Karpas-422 (cell line): ENCODE data around the gene PRKG2. TPM values are rescaled to one million over a fixed set of nuclear protein-coding genes. Genes with fewer than 3 reads are reported as not detected.

Experiments used
- DNase-seq: peaks from one replicate; pipeline ENCODE4 v3.0.0-alpha.2; 2015
- H2AFZ ChIP-seq: fragments of 200-600 bp; sonication (generic); 2 replicates; pipeline ENCODE4 v1.6.1; 2014; ENCODE audit warnings: antibody characterized with exemption, low read length, mixed read lengths
- H3K27ac ChIP-seq: fragments of 200-600 bp; sonication (generic); 2 replicates; pipeline ENCODE4 v1.5.1; 2014; ENCODE audit warnings: mild to moderate bottlenecking, low read length, moderate library complexity
- H3K27me3 ChIP-seq: fragments of 200-600 bp; sonication (generic); 2 replicates; pipeline ENCODE4 v1.6.1; 2014; ENCODE audit warnings: low read length, mixed read lengths
- H3K36me3 ChIP-seq: fragments of 200-600 bp; sonication (generic); 2 replicates; pipeline ENCODE4 v1.6.1; 2014; ENCODE audit warnings: low read length, mixed read lengths; ENCODE audit not compliant: insufficient read depth
- H3K4me1 ChIP-seq: fragments of 200-600 bp; sonication (generic); 2 replicates; pipeline ENCODE4 v1.6.1; 2014; ENCODE audit warnings: mild to moderate bottlenecking, low read length, mixed read lengths
- H3K4me2 ChIP-seq: fragments of 200-600 bp; sonication (generic); 2 replicates; pipeline ENCODE4 v1.6.1; 2014; ENCODE audit warnings: low read length, low read depth, mild to moderate bottlenecking; ENCODE audit not compliant: poor library complexity, severe bottlenecking
- H3K4me3 ChIP-seq: fragments of 200-600 bp; sonication (generic); 2 replicates; pipeline ENCODE4 v1.5.1; 2014; ENCODE audit warnings: mild to moderate bottlenecking, antibody characterized with exemption, low read length, mixed read lengths
- H3K79me2 ChIP-seq: fragments of 200-600 bp; sonication (generic); 2 replicates; pipeline ENCODE4 v1.6.1; 2014; ENCODE audit warnings: mild to moderate bottlenecking, low read length, mixed read lengths
- H3K9ac ChIP-seq: fragments of 200-600 bp; sonication (generic); 2 replicates; pipeline ENCODE4 v1.6.0; 2014; ENCODE audit warnings: low read length
- H3K9me2 ChIP-seq: fragments of 200-600 bp; sonication (generic), shearing (Covaris generic); replicated peaks from 2 replicates; pipeline ENCODE4 v1.6.0; 2014; ENCODE audit warnings: mild to moderate bottlenecking, low read length, moderate library complexity; ENCODE audit not compliant: insufficient read depth
- H3K9me3 ChIP-seq: fragments of 300-700, 200-600 bp; sonication (generic); 2 replicates; pipeline ENCODE4 v1.6.1; 2014; ENCODE audit warnings: low read length, mixed read lengths
- H4K20me1 ChIP-seq: fragments of 200-600 bp; sonication (generic); 2 replicates; pipeline ENCODE4 v1.6.1; 2014; ENCODE audit warnings: mild to moderate bottlenecking, antibody characterized with exemption, low read length, low read depth; ENCODE audit not compliant: insufficient read depth
- total RNA-seq: library from RNA; depleted of rRNA; stranded (reverse); fragments of >200 nt; shearing (Covaris generic); gene quantifications from 2 replicates; pipeline ENCODE4 v1.2.3, GENCODE V29; 2014; ENCODE audit warnings: low replicate concordance

PRKG2 gene
- total RNA-seq, 1 experiment from 2014 or later: not detected

DNA sequence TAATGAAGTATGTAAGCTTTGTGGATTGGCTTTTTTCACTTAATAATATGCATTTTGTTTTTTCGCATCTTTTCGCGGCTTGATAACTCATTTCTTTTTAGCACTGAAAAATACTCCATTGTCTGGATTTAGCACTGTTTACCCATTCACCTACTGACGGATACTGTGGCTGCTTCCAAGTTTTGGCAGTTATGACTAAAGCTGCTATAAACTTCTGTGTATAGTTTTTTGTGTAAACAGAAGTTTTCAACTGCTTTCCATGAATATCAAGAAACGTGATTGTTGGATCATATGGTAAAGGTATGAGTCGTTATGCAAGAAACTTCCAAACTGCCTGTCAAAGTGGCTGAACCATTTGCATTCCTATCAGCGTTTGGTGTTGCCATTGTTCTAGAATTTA, 96.9 kb downstream of the PRKG2 start:
- Histone ChIP-seq H3K27ac (no peak overlapping the region), H3K4me3 (no peak overlapping the region), H3K79me2 (no peaks in the 10 kb centered on the region), H3K9ac (no peak overlapping the region), H4K20me1 (no peaks in the 10 kb centered on the region), H2AFZ (no peak overlapping the region), H3K4me1 (no peaks in the 10 kb centered on the region), H3K9me3 (no peaks in the 10 kb centered on the region), H3K4me2 (no peak overlapping the region), H3K27me3 (no peaks in the 10 kb centered on the region), H3K9me2 (no peaks in the 10 kb centered on the region), H3K36me3 (no peaks in the 10 kb centered on the region)
- DNase-seq: no peak

- Histone ChIP-seq H3K4me1 (no peaks in the 10 kb centered on the region), H3K9me2 (no peaks in the 10 kb centered on the region), H4K20me1 (no peaks in the 10 kb centered on the region), H3K36me3 (no peaks in the 10 kb centered on the region), H3K27ac (no peak overlapping the region), H3K4me2 (no peak overlapping the region), H2AFZ (no peak overlapping the region), H3K27me3 (no peaks in the 10 kb centered on the region), H3K4me3 (no peak overlapping the region), H3K79me2 (no peaks in the 10 kb centered on the region), H3K9me3 (no peaks in the 10 kb centered on the region), H3K9ac (no peak overlapping the region)
- DNase-seq: no peak
Measured at GRCh38 chr4:81116566-81116965, 98.5 kb downstream of the PRKG2 start.

GRCh38 chr4:81113024-81113423, 102.0 kb downstream of the PRKG2 start:
- Histone ChIP-seq H3K79me2 (no peaks in the 10 kb centered on the region), H2AFZ (no peak overlapping the region), H3K9ac (no peak overlapping the region), H3K9me3 (no peaks in the 10 kb centered on the region), H3K9me2 (no peaks in the 10 kb centered on the region), H4K20me1 (no peaks in the 10 kb centered on the region), H3K27ac (no peak overlapping the region), H3K4me3 (no peak overlapping the region), H3K36me3 (no peaks in the 10 kb centered on the region), H3K27me3 (no peaks in the 10 kb centered on the region), H3K4me1 (no peaks in the 10 kb centered on the region), H3K4me2 (no peak overlapping the region)
- DNase-seq: no peak

- Histone ChIP-seq H3K79me2 (no peaks in the 10 kb centered on the region), H3K27me3 (no peaks in the 10 kb centered on the region), H3K9ac (no peak overlapping the region), H3K36me3 (no peaks in the 10 kb centered on the region), H3K27ac (no peak overlapping the region), H2AFZ (no peak overlapping the region), H3K4me1 (no peaks in the 10 kb centered on the region), H3K4me2 (no peak overlapping the region), H4K20me1 (no peaks in the 10 kb centered on the region), H3K9me2 (no peaks in the 10 kb centered on the region), H3K9me3 (no peaks in the 10 kb centered on the region), H3K4me3 (no peak overlapping the region)
- no peak for DNase-seq
Measured at GRCh38 chr4:81109356-81109755, 105.7 kb downstream of the PRKG2 start.

DNA sequence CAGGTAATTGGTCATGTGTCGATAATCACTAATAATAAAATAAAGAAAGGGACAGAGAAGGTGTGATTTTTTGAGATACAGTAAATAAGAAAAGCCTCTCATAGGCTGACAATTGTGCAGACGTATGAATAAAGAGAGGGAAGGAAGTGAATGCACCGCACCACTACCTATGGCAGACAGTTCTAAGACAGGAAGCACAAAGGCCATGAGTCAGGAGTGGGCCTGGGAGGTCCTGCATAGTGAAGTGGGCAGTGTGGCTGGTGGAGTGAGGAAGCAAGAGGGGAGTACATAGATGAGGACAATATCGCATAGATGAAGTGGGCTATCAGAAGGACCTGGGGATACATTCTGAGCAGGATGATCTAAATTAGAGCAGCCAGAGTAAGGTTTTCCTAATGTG, 108.9 kb downstream of the PRKG2 start:
- H2AFZ ChIP-seq: no peak overlapping the region
- no peak overlapping the region for H3K4me2 ChIP-seq
- no peaks in the 10 kb centered on the region for H4K20me1 ChIP-seq
- no peaks in the 10 kb centered on the region for H3K79me2 ChIP-seq
- H3K27me3 ChIP-seq: no peaks in the 10 kb centered on the region
- no peaks in the 10 kb centered on the region for H3K4me1 ChIP-seq
- no peak for DNase-seq
- no peaks in the 10 kb centered on the region for H3K9me2 ChIP-seq
- H3K4me3 ChIP-seq: no peak overlapping the region
- H3K9ac ChIP-seq: no peak overlapping the region
- no peaks in the 10 kb centered on the region for H3K36me3 ChIP-seq
- no peak overlapping the region for H3K27ac ChIP-seq
- no peaks in the 10 kb centered on the region for H3K9me3 ChIP-seq

DNA sequence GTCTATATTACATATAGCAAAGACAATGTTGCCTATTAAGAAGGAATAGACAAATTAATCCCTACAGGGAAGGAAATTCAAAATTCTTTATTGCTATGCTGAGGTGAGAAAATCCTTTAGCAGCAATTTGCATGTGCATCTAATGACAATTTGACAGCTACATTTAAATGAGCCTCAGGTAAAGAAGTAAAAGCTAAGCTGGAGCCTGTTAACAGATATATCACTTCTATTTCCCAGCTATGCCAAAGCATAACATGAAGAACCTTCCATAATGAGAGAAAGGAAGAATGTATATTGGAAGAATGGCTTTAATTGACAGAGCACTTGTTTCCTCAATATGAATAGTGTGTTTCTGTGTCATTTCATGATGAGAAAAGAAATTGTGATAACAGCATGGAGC, 112.9 kb downstream of the PRKG2 start:
- no peak overlapping the region for H3K4me3 ChIP-seq
- no peaks in the 10 kb centered on the region for H4K20me1 ChIP-seq
- no peaks in the 10 kb centered on the region for H3K9me3 ChIP-seq
- no peak overlapping the region for H3K4me2 ChIP-seq
- H3K9ac ChIP-seq: no peak overlapping the region
- H3K27me3 ChIP-seq: no peaks in the 10 kb centered on the region
- H3K9me2 ChIP-seq: no peaks in the 10 kb centered on the region
- no peak overlapping the region for H2AFZ ChIP-seq
- H3K79me2 ChIP-seq: no peaks in the 10 kb centered on the region
- DNase-seq: no peak
- no peaks in the 10 kb centered on the region for H3K36me3 ChIP-seq
- H3K4me1 ChIP-seq: no peaks in the 10 kb centered on the region
- no peak overlapping the region for H3K27ac ChIP-seq

DNA sequence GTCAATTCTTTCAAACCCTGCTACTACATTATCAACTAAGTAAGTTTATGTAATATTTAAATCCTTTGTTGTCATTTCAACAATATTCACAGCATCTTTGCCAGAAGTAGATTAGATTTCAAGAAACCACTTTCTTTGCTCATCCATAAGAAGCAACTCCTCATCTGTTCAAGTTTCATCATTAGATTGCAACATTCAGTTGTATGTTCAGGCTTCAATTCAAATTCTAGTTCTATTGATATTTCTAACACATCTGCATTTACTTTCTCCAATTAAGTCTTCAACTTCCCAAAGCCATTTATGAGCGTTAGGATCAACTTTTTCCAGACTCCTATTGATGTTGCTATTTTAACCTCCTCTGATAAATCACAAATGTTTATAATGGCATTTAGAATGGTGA, 118.5 kb downstream of the PRKG2 start:
- Histone ChIP-seq H4K20me1 (no peaks in the 10 kb centered on the region), H3K4me2 (no peak overlapping the region), H3K9me2 (no peaks in the 10 kb centered on the region), H3K9ac (no peak overlapping the region), H3K36me3 (no peaks in the 10 kb centered on the region), H3K9me3 (no peaks in the 10 kb centered on the region), H3K27ac (no peak overlapping the region), H3K4me1 (no peaks in the 10 kb centered on the region), H3K27me3 (no peaks in the 10 kb centered on the region), H3K79me2 (no peaks in the 10 kb centered on the region), H2AFZ (no peak overlapping the region), H3K4me3 (no peak overlapping the region)
- no peak for DNase-seq

GRCh38 chr4:81095389-81095788, 119.6 kb downstream of the PRKG2 start:
- Histone ChIP-seq H3K27me3 (no peaks in the 10 kb centered on the region), H2AFZ (no peak overlapping the region), H3K4me2 (no peak overlapping the region), H3K4me1 (no peaks in the 10 kb centered on the region), H3K9me2 (no peaks in the 10 kb centered on the region), H3K9ac (no peak overlapping the region), H3K36me3 (no peaks in the 10 kb centered on the region), H3K79me2 (no peaks in the 10 kb centered on the region), H4K20me1 (no peaks in the 10 kb centered on the region), H3K9me3 (no peaks in the 10 kb centered on the region), H3K27ac (no peak overlapping the region), H3K4me3 (no peak overlapping the region)
- DNase-seq: no peak
